T-helper 17 cell (primary cell): ENCODE measurements around the gene GPR156. TPM values are rescaled to one million over a fixed set of nuclear protein-coding genes. Genes with fewer than 3 reads are reported as not detected.

Source experiments
- ATAC-seq: fragments of 150-1000 bp; cut with Tn5 transposase; 2 replicates; pipeline ENCODE4 v1.10.0; 2021; ENCODE audit warnings: mild to moderate bottlenecking, moderate library complexity
- DNase-seq, 3 donors: peaks; one replicate each; pipeline versions ENCODE4 v3.0.0 to v3.0.0-alpha.2; 2020 to 2021
- H3K9me3 ChIP-seq: one replicate; pipeline ENCODE4 v1.7.0; 2013; ENCODE audit warnings: low read length, mild to moderate bottlenecking; ENCODE audit not compliant: control insufficient read depth, poor library complexity, severe bottlenecking
- H3K27ac Mint-ChIP-seq: one replicate; pipeline ENCODE4 v1.8.0; 2022; ENCODE audit warnings: mild to moderate bottlenecking, moderate library complexity, mixed read lengths
- H3K27me3 Mint-ChIP-seq: one replicate; pipeline ENCODE4 v1.8.0; 2022; ENCODE audit warnings: mixed read lengths
- H3K36me3 Mint-ChIP-seq: one replicate; pipeline ENCODE4 v1.8.0; 2022; ENCODE audit warnings: low read depth, mixed read lengths
- H3K4me1 Mint-ChIP-seq: one replicate; pipeline ENCODE4 v1.8.0; 2022; ENCODE audit warnings: mild to moderate bottlenecking, mixed read lengths
- H3K4me3 Mint-ChIP-seq: one replicate; pipeline ENCODE4 v1.8.0; 2022; ENCODE audit warnings: mild to moderate bottlenecking, moderate library complexity, mixed read lengths
- total RNA-seq, 4 donors: library from RNA in 2 of 4; stranded (reverse) in 2 of 4; gene quantifications; one replicate each; pipeline ENCODE4 v1.2.3 and lab custom pipeline; 2022 to 2026

GPR156 gene
- total RNA-seq, 2 donors from 2014 or later: 0.10 to 0.50 TPM

GRCh38 chr3:120174811-120175539 lies 110.0 kb downstream of the GPR156 start:
- Mint-ChIP-seq H3K4me1 (peaks cover 2% of the 10 kb centered on the region), H3K4me3 (no peak overlapping the region), H3K27ac (no peak overlapping the region), H3K36me3 (no peaks in the 10 kb centered on the region), H3K27me3 (peaks cover 16% of the 10 kb centered on the region)
- ATAC-seq (no peak), DNase-seq (no peak)
- H3K9me3 ChIP-seq: no peaks in the 10 kb centered on the region

GRCh38 chr3:120173056-120173675 lies 111.9 kb downstream of the GPR156 start:
- H3K36me3 Mint-ChIP-seq: no peaks in the 10 kb centered on the region
- H3K27me3 Mint-ChIP-seq: peaks cover 14% of the 10 kb centered on the region
- DNase-seq (no peak), ATAC-seq (no peak)
- H3K9me3 ChIP-seq: no peaks in the 10 kb centered on the region
- H3K4me3 Mint-ChIP-seq: no peak overlapping the region
- H3K27ac Mint-ChIP-seq: no peak overlapping the region
- H3K4me1 Mint-ChIP-seq: no peaks in the 10 kb centered on the region

DNA sequence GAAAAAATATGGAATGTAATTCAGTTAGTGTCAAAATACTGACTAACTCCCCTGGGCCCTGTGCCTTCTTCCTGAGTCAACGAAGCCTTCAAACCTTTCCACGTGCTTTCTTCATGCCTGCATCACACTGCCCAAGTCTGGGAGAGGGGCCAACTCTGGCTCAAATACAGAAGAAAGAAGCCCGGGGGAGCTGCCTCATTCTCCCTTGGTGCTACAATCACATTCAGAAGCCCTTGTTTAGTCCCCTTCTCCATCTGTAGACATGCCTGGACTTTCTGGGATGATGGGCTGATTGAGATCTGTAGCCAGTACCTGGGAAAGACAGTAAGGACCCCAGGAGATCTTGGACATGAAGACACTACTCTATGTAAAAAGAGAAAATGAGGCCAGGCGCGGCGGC lies 113.0 kb downstream of the GPR156 start:
- no peak for DNase-seq
- Mint-ChIP-seq H3K4me1 (no peaks in the 10 kb centered on the region), H3K27ac (no peak overlapping the region), H3K36me3 (no peaks in the 10 kb centered on the region), H3K4me3 (no peak overlapping the region), H3K27me3 (peaks cover 7% of the 10 kb centered on the region)
- no peak for ATAC-seq
- H3K9me3 ChIP-seq: no peaks in the 10 kb centered on the region

DNA sequence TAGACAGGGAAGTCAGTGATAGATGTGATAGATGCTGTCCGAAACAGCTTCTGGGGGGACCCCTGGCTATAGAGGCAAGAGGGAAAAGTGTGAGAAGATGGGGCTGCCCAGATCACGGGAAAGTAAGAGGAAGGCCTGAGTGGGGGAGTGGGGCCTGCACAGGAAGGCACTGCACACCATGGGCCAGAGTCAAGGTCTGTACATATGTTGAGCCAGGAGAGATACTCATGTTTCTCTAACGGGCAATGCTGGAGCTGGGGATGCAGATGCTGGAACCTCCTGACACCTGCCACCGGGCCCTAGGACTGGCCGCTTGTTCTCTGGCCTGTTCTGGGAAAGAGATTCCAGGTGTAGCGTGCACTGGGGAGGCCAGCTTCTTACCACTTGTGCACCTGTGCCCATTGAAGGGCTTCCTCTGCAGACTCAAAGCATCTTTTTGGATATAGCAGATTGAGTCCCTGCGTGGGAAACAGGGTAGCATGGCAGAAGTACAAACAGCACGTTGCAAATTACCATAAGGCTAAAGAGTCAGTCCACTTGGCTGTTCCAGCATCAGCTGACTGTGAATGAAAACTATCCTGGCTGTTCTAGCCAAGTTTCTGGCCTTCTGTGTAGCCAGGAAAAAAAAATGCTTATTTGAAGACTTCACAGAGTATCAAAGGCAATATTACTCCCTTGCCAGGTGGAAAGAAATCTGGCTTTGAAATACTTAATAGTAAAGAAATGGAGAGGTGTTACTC lies 113.7 kb downstream of the GPR156 start:
- Mint-ChIP-seq H3K27me3 (peaks cover 5% of the 10 kb centered on the region), H3K36me3 (no peaks in the 10 kb centered on the region), H3K4me1 (no peaks in the 10 kb centered on the region), H3K27ac (no peak overlapping the region), H3K4me3 (no peak overlapping the region)
- DNase-seq: no peak
- no peak for ATAC-seq
- H3K9me3 ChIP-seq: no peaks in the 10 kb centered on the region

- no peaks in the 10 kb centered on the region for H3K9me3 ChIP-seq
- no peaks in the 10 kb centered on the region for H3K36me3 Mint-ChIP-seq
- ATAC-seq (no peak), DNase-seq (no peak)
- peaks cover 5% of the 10 kb centered on the region for H3K27me3 Mint-ChIP-seq
- no peak overlapping the region for H3K4me3 Mint-ChIP-seq
- no peaks in the 10 kb centered on the region for H3K4me1 Mint-ChIP-seq
- no peak overlapping the region for H3K27ac Mint-ChIP-seq
These were observed 114.8 kb downstream of the GPR156 start for GRCh38 chr3:120170223-120170622.

- H3K9me3 ChIP-seq: no peaks in the 10 kb centered on the region
- Mint-ChIP-seq H3K4me1 (no peaks in the 10 kb centered on the region), H3K36me3 (no peaks in the 10 kb centered on the region), H3K27ac (peak overlapping the region; percentile 67), H3K27me3 (peaks cover 12% of the 10 kb centered on the region), H3K4me3 (no peak overlapping the region)
- no peak for ATAC-seq
- DNase-seq: no peak
These were observed 115.6 kb downstream of the GPR156 start for GRCh38 chr3:120169407-120169806.

- DNase-seq: no peak
These were observed 116.4 kb downstream of the GPR156 start for GRCh38 chr3:120168611-120169010.

DNA sequence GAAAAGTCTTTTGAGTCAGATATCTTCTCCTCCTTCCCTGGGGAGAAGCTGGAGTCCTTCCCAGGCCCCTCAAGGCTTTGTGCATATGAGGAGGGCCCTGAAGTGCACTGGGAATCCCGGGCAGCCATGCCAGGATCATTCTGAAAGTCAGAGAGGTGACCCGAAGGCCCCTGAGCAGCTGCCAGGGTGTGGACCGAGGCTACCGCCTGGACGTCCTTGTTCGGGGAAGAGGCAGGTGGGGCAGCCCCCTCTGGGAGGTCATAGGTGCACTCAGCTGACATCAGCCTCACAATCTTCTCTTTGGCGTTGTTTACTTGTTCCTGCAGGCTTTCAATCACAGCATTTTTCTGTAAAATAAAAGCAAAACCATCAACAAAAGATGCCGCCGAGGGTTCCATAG lies 117.0 kb downstream of the GPR156 start:
- DNase-seq (no peak), ATAC-seq (no peak)
- no peaks in the 10 kb centered on the region for H3K4me1 Mint-ChIP-seq
- H3K4me3 Mint-ChIP-seq: no peak overlapping the region
- H3K36me3 Mint-ChIP-seq: no peaks in the 10 kb centered on the region
- peaks cover 12% of the 10 kb centered on the region for H3K27me3 Mint-ChIP-seq
- H3K9me3 ChIP-seq: no peaks in the 10 kb centered on the region
- no peak overlapping the region for H3K27ac Mint-ChIP-seq

More at GRCh38 chr3:120168611-120169010, 116.4 kb downstream of the GPR156 start:
- no peaks in the 10 kb centered on the region for H3K36me3 Mint-ChIP-seq
- ATAC-seq: no peak
- no peak overlapping the region for H3K27ac Mint-ChIP-seq
- no peaks in the 10 kb centered on the region for H3K4me1 Mint-ChIP-seq
- H3K27me3 Mint-ChIP-seq: peaks cover 14% of the 10 kb centered on the region
- H3K9me3 ChIP-seq: no peaks in the 10 kb centered on the region
- H3K4me3 Mint-ChIP-seq: no peak overlapping the region

DNA sequence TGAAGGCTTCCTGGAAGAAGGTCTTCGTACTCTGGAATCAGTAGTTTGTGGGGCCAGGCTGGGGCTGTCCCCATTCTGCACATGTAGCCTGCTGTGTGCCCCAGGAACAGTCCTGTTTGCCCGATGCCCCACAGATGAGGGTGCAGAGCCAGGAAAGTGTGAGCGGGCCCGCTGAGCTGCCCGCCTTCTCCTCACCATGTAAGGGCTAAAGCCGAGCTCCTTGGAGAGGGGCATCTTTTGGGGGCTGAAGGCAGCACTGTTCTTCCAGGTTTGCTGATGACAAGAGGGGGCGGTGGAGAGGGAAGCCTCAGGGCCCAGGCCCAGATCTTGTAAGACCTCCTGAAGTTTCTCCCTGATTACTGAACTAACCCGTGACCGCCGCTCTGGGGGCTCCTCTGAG lies 117.5 kb downstream of the GPR156 start:
- Mint-ChIP-seq H3K36me3 (no peaks in the 10 kb centered on the region), H3K4me3 (no peak overlapping the region), H3K27ac (no peak overlapping the region), H3K4me1 (no peaks in the 10 kb centered on the region), H3K27me3 (peaks cover 10% of the 10 kb centered on the region)
- no peak for ATAC-seq
- H3K9me3 ChIP-seq: no peaks in the 10 kb centered on the region
- DNase-seq: no peak

GRCh38 chr3:120163816-120164215 lies 121.2 kb downstream of the GPR156 start:
- Mint-ChIP-seq H3K36me3 (peaks cover 2% of the 10 kb centered on the region), H3K27ac (no peak overlapping the region), H3K4me3 (no peak overlapping the region), H3K4me1 (no peaks in the 10 kb centered on the region), H3K27me3 (peaks cover 23% of the 10 kb centered on the region)
- H3K9me3 ChIP-seq: no peaks in the 10 kb centered on the region
- no peak for ATAC-seq
- DNase-seq: no peak

DNA sequence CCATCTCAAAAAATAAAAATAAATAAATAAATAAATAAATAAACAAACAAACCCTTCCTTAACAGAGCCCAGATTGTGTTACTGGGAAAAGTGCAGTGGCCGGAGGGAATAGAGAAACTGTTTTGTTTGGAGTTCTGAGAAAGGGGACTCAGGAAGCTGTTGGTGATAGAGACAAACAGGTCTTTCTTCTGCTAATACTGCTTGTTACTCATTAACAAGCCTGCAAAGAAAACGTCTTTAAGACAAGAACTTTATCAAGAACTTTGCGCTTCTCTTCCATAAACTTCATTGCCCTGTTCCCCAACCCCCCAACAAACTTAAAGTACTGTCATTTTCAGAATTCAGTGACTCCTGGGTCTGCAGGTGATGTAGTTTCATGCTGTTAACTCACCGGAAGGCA lies 122.0 kb downstream of the GPR156 start:
- no peak for ATAC-seq
- Mint-ChIP-seq H3K27me3 (peaks cover 23% of the 10 kb centered on the region), H3K27ac (no peak overlapping the region), H3K36me3 (peaks cover 2% of the 10 kb centered on the region), H3K4me1 (no peaks in the 10 kb centered on the region), H3K4me3 (no peak overlapping the region)
- no peaks in the 10 kb centered on the region for H3K9me3 ChIP-seq
- no peak for DNase-seq

GRCh38 chr3:120162400-120162799 lies 122.6 kb downstream of the GPR156 start:
- Mint-ChIP-seq H3K27me3 (peaks cover 23% of the 10 kb centered on the region), H3K36me3 (peaks cover 2% of the 10 kb centered on the region), H3K27ac (no peak overlapping the region), H3K4me3 (peak overlapping the region; percentile 57), H3K4me1 (no peaks in the 10 kb centered on the region)
- no peaks in the 10 kb centered on the region for H3K9me3 ChIP-seq
- DNase-seq (no peak), ATAC-seq (no peak)

GRCh38 chr3:120161902-120162301 lies 123.1 kb downstream of the GPR156 start:
- Mint-ChIP-seq H3K27me3 (peaks cover 28% of the 10 kb centered on the region), H3K36me3 (peaks cover 2% of the 10 kb centered on the region), H3K4me3 (no peak overlapping the region), H3K4me1 (no peaks in the 10 kb centered on the region), H3K27ac (no peak overlapping the region)
- H3K9me3 ChIP-seq: no peaks in the 10 kb centered on the region
- DNase-seq (no peak), ATAC-seq (no peak)
